ENCODE data around the gene PARD3.

GRCh38 chr10:34137955-34138354 is 677.1 kb downstream of the PARD3 start:
- TF ChIP-seq SP1 (IDR thresholded peaks at IDR 0.05; ENCODE audit: low read depth) (no peak), RAD21 (IDR thresholded peaks at IDR 0.05; ENCODE audit: low read depth) (no peak), EZH2 (IDR thresholded peaks at IDR 0.05) (no peak), POLR2A (IDR thresholded peaks at IDR 0.05; ENCODE audit: borderline replicate concordance, extremely low read depth, insufficient read depth, insufficient read length) (no peak), EZH2phosphoT487 (IDR thresholded peaks at IDR 0.05; ENCODE audit: borderline replicate concordance) (no peak), MAX (IDR thresholded peaks at IDR 0.05) (no peak), ZNF274 (IDR thresholded peaks at IDR 0.05; ENCODE audit: low read depth, low read length) (no peak), ELF1 (IDR thresholded peaks at IDR 0.05; ENCODE audit: borderline replicate concordance, low read depth) (no peak), POLR2AphosphoS5 (IDR thresholded peaks at IDR 0.05; ENCODE audit: low read depth, low read length) (no peak), ZBTB33 (IDR thresholded peaks at IDR 0.05; ENCODE audit: extremely low read depth, insufficient replicate concordance, low read length) (no peak)
- TF ChIP-seq, protein P1, sequence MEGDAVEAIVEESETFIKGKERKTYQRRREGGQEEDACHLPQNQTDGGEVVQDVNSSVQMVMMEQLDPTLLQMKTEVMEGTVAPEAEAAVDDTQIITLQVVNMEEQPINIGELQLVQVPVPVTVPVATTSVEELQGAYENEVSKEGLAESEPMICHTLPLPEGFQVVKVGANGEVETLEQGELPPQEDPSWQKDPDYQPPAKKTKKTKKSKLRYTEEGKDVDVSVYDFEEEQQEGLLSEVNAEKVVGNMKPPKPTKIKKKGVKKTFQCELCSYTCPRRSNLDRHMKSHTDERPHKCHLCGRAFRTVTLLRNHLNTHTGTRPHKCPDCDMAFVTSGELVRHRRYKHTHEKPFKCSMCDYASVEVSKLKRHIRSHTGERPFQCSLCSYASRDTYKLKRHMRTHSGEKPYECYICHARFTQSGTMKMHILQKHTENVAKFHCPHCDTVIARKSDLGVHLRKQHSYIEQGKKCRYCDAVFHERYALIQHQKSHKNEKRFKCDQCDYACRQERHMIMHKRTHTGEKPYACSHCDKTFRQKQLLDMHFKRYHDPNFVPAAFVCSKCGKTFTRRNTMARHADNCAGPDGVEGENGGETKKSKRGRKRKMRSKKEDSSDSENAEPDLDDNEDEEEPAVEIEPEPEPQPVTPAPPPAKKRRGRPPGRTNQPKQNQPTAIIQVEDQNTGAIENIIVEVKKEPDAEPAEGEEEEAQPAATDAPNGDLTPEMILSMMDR (IDR thresholded peaks at IDR 0.05 in 2 of 3, conservative IDR thresholded peaks at IDR 0.05 in 1 of 3; ENCODE audit: borderline replicate concordance in 1 of 3, insufficient read depth in 1 of 3, low read depth in 2 of 3, low read length in 2 of 3): no peak
- TF ChIP-seq, protein P2, sequence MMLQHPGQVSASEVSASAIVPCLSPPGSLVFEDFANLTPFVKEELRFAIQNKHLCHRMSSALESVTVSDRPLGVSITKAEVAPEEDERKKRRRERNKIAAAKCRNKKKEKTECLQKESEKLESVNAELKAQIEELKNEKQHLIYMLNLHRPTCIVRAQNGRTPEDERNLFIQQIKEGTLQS (IDR thresholded peaks at IDR 0.05): no peak

Measured in HCT116 (cell line).